DOHH2 (cell line): ENCODE results near the gene TRIM66.

ENCODE experiments used
- H3F3A ChIP-seq: fragments of 200-600 bp; sonication (generic), shearing (Covaris generic); 2 replicates; pipeline ENCODE4 v1.6.0; 2016; ENCODE audit warnings: antibody characterized with exemption, mild to moderate bottlenecking; ENCODE audit not compliant: control insufficient read depth, insufficient read depth
- H3K27ac ChIP-seq: fragments of 200-600 bp; sonication (generic); 2 replicates; pipeline ENCODE4 v1.5.1; 2014; ENCODE audit warnings: low read depth, mild to moderate bottlenecking, low read length, moderate library complexity
- H3K27me3 ChIP-seq: fragments of 200-600 bp; sonication (generic); 2 replicates; pipeline ENCODE4 v1.6.1; 2014; ENCODE audit warnings: mild to moderate bottlenecking, low read length, mixed read lengths; ENCODE audit not compliant: control insufficient read depth
- H3K36me3 ChIP-seq: fragments of 200-600 bp; sonication (generic); 2 replicates; pipeline ENCODE4 v1.6.1; 2014; ENCODE audit warnings: mild to moderate bottlenecking, low read length, moderate library complexity, mixed read lengths; ENCODE audit not compliant: control insufficient read depth
- H3K4me1 ChIP-seq: fragments of 200-600 bp; sonication (generic); 2 replicates; pipeline ENCODE4 v1.6.1; 2014; ENCODE audit warnings: mild to moderate bottlenecking, low read length, mixed read lengths; ENCODE audit not compliant: control insufficient read depth
- H3K4me2 ChIP-seq: fragments of 200-600 bp; sonication (generic); 2 replicates; pipeline ENCODE4 v1.6.0; 2014; ENCODE audit warnings: mild to moderate bottlenecking, low read length, moderate library complexity
- H3K4me3 ChIP-seq: fragments of 200-600 bp; sonication (generic); 2 replicates; pipeline ENCODE4 v1.5.1; 2014; ENCODE audit warnings: mild to moderate bottlenecking, low read length, mixed read lengths
- H3K79me2 ChIP-seq: fragments of 200-600 bp; sonication (generic); 2 replicates; pipeline ENCODE4 v1.6.1; 2014; ENCODE audit warnings: mild to moderate bottlenecking, low read length, mixed read lengths; ENCODE audit not compliant: control insufficient read depth
- H3K9me2 ChIP-seq: fragments of 200-600 bp; sonication (generic); replicated peaks from 2 replicates; pipeline ENCODE4 v1.6.1; 2014; ENCODE audit warnings: mild to moderate bottlenecking, low read length, mixed read lengths; ENCODE audit not compliant: control insufficient read depth
- H3K9me3 ChIP-seq: fragments of 200-600 bp; sonication (generic); 2 replicates; pipeline ENCODE4 v1.6.1; 2014; ENCODE audit warnings: antibody characterized with exemption, low read length, mixed read lengths; ENCODE audit not compliant: control insufficient read depth, insufficient read depth
- H4K20me1 ChIP-seq: fragments of 200-600 bp; sonication (generic); 2 replicates; pipeline ENCODE4 v1.6.0; 2014; ENCODE audit warnings: low read depth, mild to moderate bottlenecking, antibody characterized with exemption, low read length, moderate library complexity; ENCODE audit not compliant: control insufficient read depth, insufficient read depth
- EZH2phosphoT487 ChIP-seq: fragments of 200-600 bp; sonication (generic); IDR thresholded peaks from 2 replicates; pipeline ENCODE4 v1.6.1; 2017; ENCODE audit warnings: borderline replicate concordance, mild to moderate bottlenecking, antibody characterized with exemption, low read length, moderate library complexity, mixed read lengths
- TF ChIP-seq, protein P1 (sequence below): fragments of 200-600 bp; sonication (generic); IDR thresholded peaks from one replicate; pipeline ENCODE4 v1.5.1; 2014; ENCODE audit warnings: antibody characterized with exemption, mild to moderate bottlenecking, low read depth, low read length; ENCODE audit not compliant: poor library complexity, severe bottlenecking

The TRIM66 gene

DNA sequence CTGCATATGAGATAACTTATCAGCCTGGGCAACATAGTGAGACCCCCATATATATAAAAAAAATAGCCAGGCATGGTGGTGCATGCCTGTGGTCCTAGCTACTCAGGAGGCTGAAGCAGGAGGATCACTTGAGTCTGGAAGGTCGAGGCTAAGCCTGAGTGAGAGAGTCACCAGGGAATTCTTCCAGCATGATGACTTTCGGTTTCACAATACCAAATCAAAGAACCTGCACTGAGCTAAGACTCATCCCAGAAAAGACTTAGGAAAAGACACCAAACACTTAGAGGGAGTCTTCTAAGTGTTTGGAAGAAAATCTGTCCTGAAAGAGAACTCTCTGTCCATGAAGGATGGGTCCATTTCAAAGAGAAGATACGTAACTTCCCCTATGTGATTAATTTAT is 101.2 kb downstream of the TRIM66 start:
- H3F3A ChIP-seq = no peaks in the 10 kb centered on the region
- no peak overlapping the region for H3K4me3 ChIP-seq
- no peak for TF ChIP-seq EZH2phosphoT487
- H3K36me3 ChIP-seq = no peaks in the 10 kb centered on the region
- H3K9me2 ChIP-seq = no peaks in the 10 kb centered on the region; the same call in 1 of the 2 replicates
- no peaks in the 10 kb centered on the region for H3K4me1 ChIP-seq
- peaks cover 2% of the 10 kb centered on the region for H3K79me2 ChIP-seq
- no peaks in the 10 kb centered on the region for H3K27me3 ChIP-seq
- no peaks in the 10 kb centered on the region for H4K20me1 ChIP-seq
- no peaks in the 10 kb centered on the region for H3K9me3 ChIP-seq
- no peak overlapping the region for H3K27ac ChIP-seq
- H3K4me2 ChIP-seq = no peak overlapping the region

- Histone ChIP-seq H3K9me3 (no peaks in the 10 kb centered on the region), H3K27ac (no peak overlapping the region), H3K36me3 (no peaks in the 10 kb centered on the region), H3K79me2 (no peaks in the 10 kb centered on the region; the same call in 1 of the 2 replicates), H3F3A (no peaks in the 10 kb centered on the region), H3K4me1 (no peaks in the 10 kb centered on the region), H3K4me2 (no peak overlapping the region), H3K9me2 (no peaks in the 10 kb centered on the region), H4K20me1 (no peaks in the 10 kb centered on the region), H3K27me3 (no peaks in the 10 kb centered on the region), H3K4me3 (no peak overlapping the region)
- no peak for TF ChIP-seq EZH2phosphoT487
- TF ChIP-seq, protein P1, sequence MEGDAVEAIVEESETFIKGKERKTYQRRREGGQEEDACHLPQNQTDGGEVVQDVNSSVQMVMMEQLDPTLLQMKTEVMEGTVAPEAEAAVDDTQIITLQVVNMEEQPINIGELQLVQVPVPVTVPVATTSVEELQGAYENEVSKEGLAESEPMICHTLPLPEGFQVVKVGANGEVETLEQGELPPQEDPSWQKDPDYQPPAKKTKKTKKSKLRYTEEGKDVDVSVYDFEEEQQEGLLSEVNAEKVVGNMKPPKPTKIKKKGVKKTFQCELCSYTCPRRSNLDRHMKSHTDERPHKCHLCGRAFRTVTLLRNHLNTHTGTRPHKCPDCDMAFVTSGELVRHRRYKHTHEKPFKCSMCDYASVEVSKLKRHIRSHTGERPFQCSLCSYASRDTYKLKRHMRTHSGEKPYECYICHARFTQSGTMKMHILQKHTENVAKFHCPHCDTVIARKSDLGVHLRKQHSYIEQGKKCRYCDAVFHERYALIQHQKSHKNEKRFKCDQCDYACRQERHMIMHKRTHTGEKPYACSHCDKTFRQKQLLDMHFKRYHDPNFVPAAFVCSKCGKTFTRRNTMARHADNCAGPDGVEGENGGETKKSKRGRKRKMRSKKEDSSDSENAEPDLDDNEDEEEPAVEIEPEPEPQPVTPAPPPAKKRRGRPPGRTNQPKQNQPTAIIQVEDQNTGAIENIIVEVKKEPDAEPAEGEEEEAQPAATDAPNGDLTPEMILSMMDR = no peak
These were observed 104.5 kb downstream of the TRIM66 start for GRCh38 chr11:8577791-8578581.

DNA sequence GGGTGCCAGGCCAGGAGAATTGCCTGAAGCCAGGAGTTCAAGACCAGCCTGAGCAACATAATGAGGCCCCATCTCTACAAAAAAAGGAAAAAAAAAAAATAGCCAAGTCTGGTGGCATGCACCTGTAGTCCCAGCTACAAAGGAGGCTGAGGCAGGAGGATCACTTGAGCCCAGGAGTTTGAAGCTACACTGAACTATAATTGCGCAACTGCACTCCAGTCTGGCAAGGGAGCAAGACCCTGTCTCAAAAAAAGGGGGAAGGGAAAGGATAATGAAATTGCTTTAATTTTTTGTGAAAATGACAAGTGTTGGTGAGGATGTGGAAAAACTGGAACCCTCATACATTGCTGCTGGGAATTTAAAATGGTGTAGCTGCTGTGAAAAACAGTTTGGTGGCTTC is 107.7 kb downstream of the TRIM66 start:
- Histone ChIP-seq H3F3A (no peaks in the 10 kb centered on the region), H3K27me3 (no peaks in the 10 kb centered on the region), H3K79me2 (peaks cover 2% of the 10 kb centered on the region; the same call in 1 of the 2 replicates), H3K36me3 (no peaks in the 10 kb centered on the region), H3K4me2 (no peak overlapping the region), H3K4me3 (no peak overlapping the region), H3K27ac (no peak overlapping the region), H3K4me1 (no peaks in the 10 kb centered on the region), H4K20me1 (no peaks in the 10 kb centered on the region), H3K9me3 (no peaks in the 10 kb centered on the region), H3K9me2 (no peaks in the 10 kb centered on the region)
- TF ChIP-seq, protein P1 = no peak
- no peak for TF ChIP-seq EZH2phosphoT487

DNA sequence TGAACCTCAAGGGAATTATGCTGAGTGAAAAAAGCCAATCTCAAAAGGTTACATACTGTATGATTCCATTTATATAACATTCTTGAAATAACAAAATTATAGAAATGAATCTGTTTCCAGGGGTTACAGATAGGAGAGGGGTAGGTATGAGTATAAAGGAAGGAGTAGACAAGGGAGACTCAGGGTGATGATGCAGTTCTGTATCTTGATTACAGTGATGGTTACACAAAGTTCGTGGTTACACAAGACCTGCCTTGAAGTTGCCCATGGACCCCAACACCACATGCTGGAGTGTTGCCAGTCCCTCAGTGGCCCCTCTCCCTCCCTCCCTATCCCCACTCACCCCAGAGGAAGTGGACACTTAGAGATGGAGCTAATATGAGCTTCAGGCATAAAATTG is 108.7 kb downstream of the TRIM66 start:
- H3K79me2 ChIP-seq = peaks cover 2% of the 10 kb centered on the region; the same call in 1 of the 2 replicates
- peaks cover 7% of the 10 kb centered on the region; the same call in 1 of the 2 replicates for H4K20me1 ChIP-seq
- no peaks in the 10 kb centered on the region for H3K9me2 ChIP-seq
- TF ChIP-seq, protein P1 = no peak
- no peak for TF ChIP-seq EZH2phosphoT487
- no peak overlapping the region for H3K4me3 ChIP-seq
- no peaks in the 10 kb centered on the region for H3K4me1 ChIP-seq
- no peaks in the 10 kb centered on the region for H3F3A ChIP-seq
- H3K36me3 ChIP-seq = no peaks in the 10 kb centered on the region
- no peaks in the 10 kb centered on the region for H3K9me3 ChIP-seq
- no peaks in the 10 kb centered on the region for H3K27me3 ChIP-seq
- H3K4me2 ChIP-seq = no peak overlapping the region
- H3K27ac ChIP-seq = no peak overlapping the region
